ENCODE data around the gene CSMD2.

- TF ChIP-seq POLR2AphosphoS5 (IDR thresholded peaks at IDR 0.05; ENCODE audit: low read depth, low read length) (no peak), TAF1 (IDR thresholded peaks at IDR 0.05; ENCODE audit: borderline replicate concordance, insufficient read depth, low read length) (no peak), REST (IDR thresholded peaks at IDR 0.05; ENCODE audit: insufficient read depth in 1 of 2, low read depth in 2 of 2, low read length in 2 of 2) (no peak), SIN3A (IDR thresholded peaks at IDR 0.05; ENCODE audit: borderline replicate concordance, insufficient read depth, low read length) (no peak), FOXP2 (optimal IDR thresholded peaks at IDR 0.05; ENCODE audit: borderline replicate concordance, extremely low read depth, extremely low read length, insufficient read depth) (no peak)
Measured at GRCh38 chr1:34100332-34100731, 64.7 kb downstream of the CSMD2 start.

Data from PFSK-1 (cell line).